ENCODE data around the gene C17orf113. TPM values are rescaled to one million over a fixed set of nuclear protein-coding genes. Genes with fewer than 3 reads are reported as not detected.

Gene C17orf113
- total and polyA plus RNA-seq, 2 of the 13 experiments (the other 11 are each of a cell fraction or from before 2014, with no cell fraction given) = 0.87 to 1.1 TPM

GRCh38 chr17:42019509-42020404, 30.6 kb downstream of the C17orf113 start, which contains the start of gene NKIRAS2 (continued):
- TF ChIP-seq ZNF619 (CRISPR knock-in tag; IDR thresholded peaks at IDR 0.05) = peak; percentile 92; the same call in 1 of the 2 replicates
- 0 out of 2 replicates have a peak, but pooled peaks have one; percentile 50 for TF ChIP-seq ZNF44 (CRISPR knock-in tag; IDR thresholded peaks at IDR 0.05)
- peak; percentile 64 for TF ChIP-seq SOX5 (CRISPR knock-in tag; IDR thresholded peaks at IDR 0.05; ENCODE audit: borderline replicate concordance)
- TF ChIP-seq ZFP41 (CRISPR knock-in tag; IDR thresholded peaks at IDR 0.05; ENCODE audit: borderline replicate concordance) = peak; percentile 73; the same call in 1 of the 2 replicates
- peak; percentile 91 for TF ChIP-seq PTBP1 (IDR thresholded peaks at IDR 0.05; ENCODE audit: low read depth, low read length, poor library complexity, severe bottlenecking)
- 0 out of 2 replicates have a peak, but pooled peaks have one; percentile 63 for TF ChIP-seq ARNT2 (CRISPR knock-in tag; IDR thresholded peaks at IDR 0.05; ENCODE audit: low read depth)
- TF ChIP-seq ZSCAN21 (CRISPR knock-in tag; IDR thresholded peaks at IDR 0.05; ENCODE audit: borderline replicate concordance) = peak; percentile 82; the same call in 1 of the 2 replicates
- TF ChIP-seq AHDC1 (CRISPR knock-in tag; IDR thresholded peaks at IDR 0.05; ENCODE audit: borderline replicate concordance) = no peak
- TF ChIP-seq ZNF83 (CRISPR knock-in tag; IDR thresholded peaks at IDR 0.05; ENCODE audit: borderline replicate concordance) = peak; percentile 81; the same call in 1 of the 2 replicates
- TF ChIP-seq EED (CRISPR knock-in tag; IDR thresholded peaks at IDR 0.05) = peak; percentile 76; the same call in 1 of the 2 replicates
- no peak for TF ChIP-seq ZBTB1 (CRISPR knock-in tag; IDR thresholded peaks at IDR 0.05; ENCODE audit: borderline replicate concordance)
- TF ChIP-seq SP2 (CRISPR knock-in tag; IDR thresholded peaks at IDR 0.05) = peak; percentile 76
- TF ChIP-seq RFX3 (CRISPR knock-in tag; IDR thresholded peaks at IDR 0.05) = no peak
- no peak for TF ChIP-seq PRPF4 (IDR thresholded peaks at IDR 0.05; ENCODE audit: low read depth, low read length, poor library complexity, severe bottlenecking)
- peak; percentile 82; the same call in 1 of the 2 replicates for TF ChIP-seq ZKSCAN8 (CRISPR knock-in tag; IDR thresholded peaks at IDR 0.05; ENCODE audit: borderline replicate concordance)
- TF ChIP-seq ISL2 (CRISPR knock-in tag; IDR thresholded peaks at IDR 0.05) = peak; percentile 89
- TF ChIP-seq U2AF2 (IDR thresholded peaks at IDR 0.05; ENCODE audit: low read depth, low read length) = no peak
- TF ChIP-seq ZBTB26 (CRISPR knock-in tag; IDR thresholded peaks at IDR 0.05; ENCODE audit: borderline replicate concordance) = no peak; the same call in 1 of the 2 replicates
- TF ChIP-seq ZSCAN31 (CRISPR knock-in tag; IDR thresholded peaks at IDR 0.05; ENCODE audit: low read depth) = peak; percentile 97
- peak; percentile 65; the same call in 1 of the 2 replicates for TF ChIP-seq ZNF691 (CRISPR knock-in tag; IDR thresholded peaks at IDR 0.05; ENCODE audit: borderline replicate concordance, low read depth)
- TF ChIP-seq ELF3 (CRISPR knock-in tag; IDR thresholded peaks at IDR 0.05) = peak; percentile 81
- no peak for TF ChIP-seq ZNF207 (IDR thresholded peaks at IDR 0.05; ENCODE audit: borderline replicate concordance)

Data from HepG2 (cell line).